ENCODE data around the gene GLRX5.
A peak's percentile ranks its signal among the peaks of the same experiment; 100 is the strongest.
"Not testable (repeated sequence)": the region's sequence is repeated elsewhere in the genome, so short reads cannot be mapped to it uniquely, and the experiment has no call there.

GLRX5 gene

DNA sequence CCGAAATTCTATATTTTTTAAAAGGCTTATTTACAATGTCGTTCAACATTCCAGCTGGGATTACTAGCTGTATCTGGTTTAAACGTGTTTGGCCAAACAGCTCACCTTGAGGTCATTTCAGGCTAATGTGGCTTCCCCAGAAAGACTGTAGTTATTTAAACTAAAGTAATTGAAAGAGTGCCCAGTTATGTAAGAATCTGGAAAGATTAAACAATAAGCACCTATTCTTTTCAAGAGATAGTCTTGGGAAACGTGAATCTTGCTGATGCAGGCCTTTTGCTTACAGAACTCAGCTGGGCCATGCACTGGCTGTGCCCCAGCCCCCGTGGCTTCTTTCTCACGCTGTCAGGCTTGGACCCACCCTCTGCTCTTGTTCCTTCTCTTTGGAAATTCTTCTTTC lies 24.4 kb downstream of the GLRX5 start:
- no peak for DNase-seq

DNA sequence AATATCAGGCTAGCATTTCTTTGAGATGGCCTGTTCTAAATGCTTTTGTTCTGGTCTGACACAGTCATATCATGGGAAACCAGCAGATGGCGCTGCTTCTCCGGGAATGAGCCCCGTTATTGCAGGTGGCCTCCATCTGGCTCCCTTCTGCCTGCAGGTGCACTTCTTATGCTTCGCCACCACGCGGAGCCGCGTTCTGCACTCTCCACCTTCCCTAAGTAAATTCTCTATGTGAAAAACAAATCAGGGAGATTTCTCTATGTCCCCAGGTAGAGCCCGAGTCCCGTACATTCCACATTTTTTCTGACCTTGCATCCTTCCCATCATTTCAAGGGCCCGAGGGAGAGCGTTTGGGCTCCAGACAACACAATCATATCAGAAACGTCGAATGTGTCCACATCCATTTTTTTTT lies 26.2 kb downstream of the GLRX5 start:
- peak; percentile 70 to 85 (median 78) for DNase-seq

DNA sequence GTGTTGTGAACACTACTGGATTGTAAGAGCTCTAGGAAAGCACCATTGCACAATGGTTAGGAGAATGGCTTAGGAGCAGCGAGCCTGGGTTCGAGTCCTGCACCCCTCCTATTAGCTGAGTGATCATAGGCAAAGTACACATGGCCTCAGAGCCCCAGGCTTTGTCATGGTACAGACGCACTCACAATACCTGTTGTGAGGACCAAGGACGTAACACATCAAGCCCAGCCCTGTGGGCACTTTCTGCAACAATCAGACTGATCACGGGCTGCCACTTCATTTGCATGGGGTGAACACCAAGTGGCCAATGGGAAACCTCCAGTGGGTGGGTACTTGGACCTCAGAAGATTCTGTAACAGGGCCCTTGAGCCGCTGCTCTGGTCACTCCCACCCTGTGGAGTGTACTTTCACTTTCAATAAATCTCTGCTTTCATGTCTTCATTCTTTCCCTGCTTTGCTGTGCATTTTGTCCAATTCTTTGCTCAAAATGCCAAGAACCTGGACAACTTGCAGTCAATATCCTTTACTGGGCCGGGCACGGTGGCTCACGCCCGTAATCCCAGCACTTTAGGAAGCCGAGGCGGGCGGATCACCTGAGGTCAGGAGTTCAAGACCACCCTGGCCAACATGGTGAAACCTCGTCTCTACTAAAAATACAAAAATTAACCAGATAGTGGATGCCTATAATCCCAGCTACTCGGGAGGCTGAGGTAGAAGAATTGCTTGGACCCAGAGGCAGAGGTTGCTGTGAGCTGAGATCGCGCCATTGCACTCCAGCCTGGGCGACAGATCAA lies 28.2 kb downstream of the GLRX5 start:
- DNase-seq = no peak

DNA sequence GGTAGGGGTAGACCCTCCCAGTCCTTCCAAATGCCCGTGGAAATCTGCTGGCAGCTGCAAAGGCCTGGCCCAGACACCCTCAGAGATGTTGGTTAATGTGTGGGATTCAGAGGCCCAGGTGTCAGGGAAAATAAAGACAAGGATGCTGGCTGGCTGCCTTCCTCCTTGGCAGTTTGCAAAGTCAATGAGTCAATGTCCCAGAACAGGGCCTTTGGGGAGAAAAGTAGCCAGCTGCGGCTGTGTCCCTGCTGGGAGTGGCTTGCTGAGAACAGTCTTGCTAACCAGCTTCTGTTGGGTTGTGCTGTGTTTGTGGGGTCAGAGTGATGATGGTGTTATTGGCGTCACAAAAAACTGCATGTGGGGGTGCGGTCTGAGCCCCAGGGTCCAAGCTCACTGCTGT lies 29.2 kb downstream of the GLRX5 start:
- DNase-seq = no peak

DNA sequence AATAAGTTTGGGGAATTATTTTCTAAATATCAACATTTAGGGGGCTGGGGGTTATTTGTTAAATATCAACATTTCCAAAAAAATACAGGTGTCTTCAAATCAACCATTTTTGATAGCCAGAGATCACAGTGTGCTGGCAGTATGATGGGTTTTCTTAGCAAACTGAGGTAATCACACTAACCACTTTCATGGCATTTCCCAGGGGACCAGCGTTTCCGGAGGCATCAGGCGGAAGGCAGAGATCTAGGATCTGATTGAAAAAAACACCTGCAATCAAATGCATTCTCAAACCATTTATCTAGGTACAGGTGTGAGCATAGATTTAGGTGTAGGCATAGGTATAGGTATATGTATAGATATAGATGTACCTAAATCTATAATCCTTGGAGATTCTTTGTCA lies 34.6 kb downstream of the GLRX5 start:
- no peak for DNase-seq

DNA sequence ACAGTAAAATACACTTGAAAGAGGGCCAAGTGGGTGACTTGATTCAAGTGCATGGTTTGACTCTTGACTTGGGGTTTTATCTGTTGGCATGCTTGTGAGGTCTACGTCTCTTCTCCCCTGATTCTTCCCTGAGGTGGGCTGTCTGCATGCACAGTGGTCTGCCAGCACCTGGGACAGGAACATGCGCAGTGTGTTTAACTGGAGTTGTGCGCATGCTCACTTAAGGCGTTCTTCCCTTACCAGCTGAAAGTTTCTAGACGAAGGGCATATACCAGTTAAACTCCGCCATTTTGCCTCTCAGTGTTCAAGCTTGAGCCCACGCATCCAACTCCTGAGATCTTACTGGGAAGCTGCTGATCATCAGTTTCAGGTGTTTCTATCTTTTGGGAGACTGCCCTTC lies 38.5 kb downstream of the GLRX5 start:
- DNase-seq = no peak

DNA sequence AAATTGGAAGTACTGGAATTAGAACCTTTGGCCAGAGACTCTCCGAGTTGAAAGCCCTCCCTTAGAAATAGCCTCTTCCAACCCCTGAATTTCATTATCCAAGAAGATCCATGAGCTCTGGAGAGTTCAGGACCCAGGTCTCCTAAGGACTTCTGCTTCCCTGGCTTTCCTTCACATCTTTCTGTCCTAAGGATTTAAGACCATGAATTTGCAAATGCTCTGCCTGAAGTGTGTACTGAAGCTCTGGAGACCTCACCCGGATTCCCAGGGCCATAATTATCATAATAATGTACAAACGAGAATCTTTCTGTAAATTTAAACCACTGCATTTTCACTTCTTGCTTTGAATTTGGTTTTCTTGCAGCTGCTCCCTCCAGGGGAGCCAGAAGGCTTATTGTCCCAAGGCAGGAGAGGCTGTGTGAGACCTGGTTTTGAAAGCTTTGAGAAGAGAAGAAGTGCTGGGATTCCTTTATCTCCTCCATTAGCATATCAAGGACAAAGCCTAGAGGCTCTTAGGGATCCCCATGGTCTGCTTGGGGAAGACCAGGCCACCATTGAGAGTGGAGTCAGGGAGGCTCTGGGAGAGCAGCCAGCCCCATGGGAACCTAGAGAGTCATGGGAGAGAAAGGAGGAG lies 41.1 kb downstream of the GLRX5 start:
- no peak for DNase-seq

DNA sequence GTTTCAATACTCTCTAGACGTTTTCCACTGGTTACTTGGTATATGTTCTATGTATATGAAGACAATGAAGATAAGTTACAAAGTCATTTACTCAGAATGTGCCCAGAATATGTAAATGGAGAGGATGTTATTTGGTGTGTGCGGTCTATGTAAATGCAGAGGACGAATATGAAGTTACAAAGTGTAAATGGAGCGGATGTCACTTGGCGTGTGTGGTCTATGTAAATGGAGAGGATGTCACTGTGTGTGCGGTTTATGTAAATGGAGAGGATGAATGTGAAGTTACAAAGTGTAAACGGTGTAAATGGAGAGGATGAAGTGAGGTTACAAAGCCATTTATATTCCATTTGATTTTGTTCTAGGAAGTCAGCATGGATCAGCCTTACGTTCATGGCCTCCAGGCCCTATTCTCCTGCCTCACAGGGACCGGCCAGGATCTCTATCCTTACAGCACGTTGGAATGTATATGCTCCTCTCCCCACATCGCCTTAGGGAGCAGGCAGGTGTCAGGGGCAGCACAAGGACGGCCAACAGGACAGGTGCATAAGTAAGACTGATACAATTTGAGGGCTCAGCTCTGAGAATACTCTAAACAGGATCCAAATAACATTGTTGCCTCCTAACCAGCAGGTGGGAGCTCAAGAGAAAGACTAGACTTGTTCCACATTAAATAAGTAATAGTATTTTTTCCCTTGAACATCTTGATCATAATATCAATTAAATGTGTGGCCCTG lies 42.4 kb downstream of the GLRX5 start:
- DNase-seq = no peak

DNA sequence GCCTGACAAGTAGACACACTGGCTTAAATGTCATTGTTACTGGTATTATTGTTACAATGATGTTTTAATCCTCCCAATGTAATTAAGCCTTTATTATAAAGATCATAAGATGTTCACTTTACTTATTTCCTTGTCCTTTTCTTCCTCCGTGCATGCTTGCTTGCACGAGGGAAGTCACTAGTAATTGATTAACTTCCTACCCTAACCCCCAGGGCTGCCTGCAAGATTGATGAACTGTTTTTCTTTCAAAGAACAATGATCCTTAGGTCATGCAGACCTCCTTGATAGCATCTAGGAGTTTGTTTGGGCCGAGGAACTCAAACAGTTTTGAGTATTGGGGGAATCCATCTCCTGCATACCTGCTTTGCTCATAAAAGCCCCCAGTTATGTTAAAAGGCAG lies 43.0 kb downstream of the GLRX5 start:
- DNase-seq = no peak

DNA sequence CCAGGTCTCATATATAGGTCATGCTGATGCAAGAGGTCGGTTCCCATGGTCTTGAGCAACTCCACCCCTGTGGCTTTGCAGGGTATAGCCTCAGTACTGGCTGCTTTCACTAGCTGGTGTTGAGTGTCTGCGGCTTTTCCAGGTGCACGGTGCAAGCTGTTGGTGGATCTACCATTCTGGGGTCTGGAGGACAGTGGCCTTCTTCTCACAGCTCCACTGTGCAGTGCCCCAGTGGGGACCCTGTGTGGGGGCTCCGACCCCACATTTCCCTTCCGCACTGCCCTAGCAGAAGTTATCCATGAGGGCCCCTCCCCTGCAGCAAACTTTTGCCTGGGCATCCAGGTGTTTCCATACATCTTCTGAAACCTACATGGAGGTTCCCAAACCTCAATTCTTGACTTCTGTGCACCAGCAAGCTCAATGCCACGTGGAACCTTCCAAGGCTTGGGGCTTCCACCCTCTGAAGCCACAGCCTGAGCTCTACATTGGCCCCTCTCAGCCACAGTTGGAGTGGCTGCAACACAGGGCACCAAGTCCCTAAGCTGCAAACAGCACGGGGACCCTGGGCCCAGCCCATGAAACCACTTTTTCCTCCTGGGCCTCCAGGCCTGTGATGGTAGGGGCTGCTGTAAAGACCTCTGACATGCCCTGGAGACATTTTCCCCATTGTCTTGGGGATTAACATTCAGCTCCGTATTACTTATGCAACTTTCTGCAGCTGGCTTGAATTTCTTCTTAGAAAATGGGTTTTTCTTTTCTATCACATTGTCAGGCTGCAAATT lies 49.2 kb downstream of the GLRX5 start:
- DNase-seq = not testable (repeated sequence)

DNA sequence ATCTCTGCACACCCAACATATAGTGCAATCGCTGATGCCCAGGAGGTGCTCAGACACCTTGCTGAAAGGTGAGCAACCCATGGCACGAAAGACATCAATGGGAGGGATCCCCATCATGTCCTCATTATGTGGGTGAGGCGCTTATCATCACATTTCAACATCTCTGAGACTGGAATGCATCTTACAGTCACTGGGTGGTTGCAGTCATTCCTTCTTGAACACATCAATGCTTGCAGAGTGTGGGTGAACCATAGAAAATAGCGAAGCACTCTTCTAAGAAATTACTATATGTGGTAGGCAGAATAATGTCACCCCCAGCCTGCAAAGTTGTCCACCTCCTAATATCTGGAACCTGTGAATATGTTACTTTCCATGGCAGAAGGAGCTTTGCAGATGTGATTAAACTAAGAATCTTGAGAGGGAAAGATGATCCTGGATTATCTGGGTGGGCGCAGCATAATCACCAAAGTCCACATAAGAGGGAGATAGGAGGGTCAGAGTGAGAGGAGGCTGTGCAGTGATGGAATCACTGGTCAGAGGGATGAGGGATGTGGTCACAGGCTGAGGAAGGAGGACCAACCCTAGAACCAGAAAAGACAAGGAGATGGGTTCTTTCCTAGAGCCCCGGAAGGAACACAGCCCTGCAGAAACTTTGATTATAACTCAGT lies 51.2 kb downstream of the GLRX5 start:
- no peak for DNase-seq

DNA sequence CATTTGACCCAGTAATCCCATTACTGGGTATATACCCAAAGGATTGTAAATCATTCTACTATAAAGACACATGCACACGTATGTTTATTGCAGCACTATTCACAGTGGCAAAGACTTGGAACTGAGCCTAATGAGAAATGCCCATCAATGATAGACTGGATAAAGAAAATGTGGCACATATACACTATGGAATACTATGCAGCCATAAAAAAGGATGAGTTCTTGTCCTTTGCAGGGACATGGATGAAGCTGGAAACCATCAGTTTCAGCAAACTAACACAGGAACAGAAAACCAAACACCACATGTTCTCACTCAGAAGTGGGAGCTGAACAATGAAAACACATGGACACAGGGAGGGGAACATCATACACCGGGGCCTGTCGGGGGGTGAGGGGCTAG lies 56.3 kb downstream of the GLRX5 start:
- DNase-seq = not testable (repeated sequence)

Data from suppressor macrophage (primary cell).